Globus pallidus (tissue), 1 donor: ENCODE measurements around the gene OR6P1.

Experiments used
- DNase-seq: peaks from one replicate; pipeline ENCODE4 v3.0.0-alpha.2; 2015; ENCODE audit warnings: low spot score

The OR6P1 gene

GRCh38 chr1:158570480-158570879 lies at the start of gene OR6P1:
OR6P1 (minus strand) TSS chr1:158570580; CDS start chr1:158563604, 6,976 bp downstream.
- no peak for DNase-seq

GRCh38 chr1:158613764-158614163 lies 43.4 kb upstream of the OR6P1 start:
- no peak for DNase-seq

- DNase-seq, result no peak
These were observed 41.5 kb upstream of the OR6P1 start for GRCh38 chr1:158611916-158612315.

GRCh38 chr1:158607296-158607695 lies 36.9 kb upstream of the OR6P1 start:
- DNase-seq, result no peak

- DNase-seq, result no peak
These were observed 34.6 kb upstream of the OR6P1 start, which contains the start of gene OR10Z1 for GRCh38 chr1:158604968-158605367. OR10Z1 (plus strand) TSS chr1:158605268; CDS start chr1:158606439, 1,171 bp downstream.

GRCh38 chr1:158600735-158601134 lies 30.4 kb upstream of the OR6P1 start:
- DNase-seq, result no peak

GRCh38 chr1:158586942-158587341 lies 16.6 kb upstream of the OR6P1 start:
- no peak for DNase-seq

GRCh38 chr1:158583962-158584361 lies 13.6 kb upstream of the OR6P1 start:
- DNase-seq, result no peak

GRCh38 chr1:158579733-158580132 lies 9.4 kb upstream of the OR6P1 start, which contains the start of gene OR10X1:
OR10X1 (minus strand) TSS chr1:158579899; CDS start chr1:158579899, 0 bp downstream.
- no peak for DNase-seq

- no peak for DNase-seq
These were observed 7.2 kb upstream of the OR6P1 start for GRCh38 chr1:158577561-158577960.

- no peak for DNase-seq
These were observed 1.8 kb upstream of the OR6P1 start for GRCh38 chr1:158572226-158572625.

- no peak for DNase-seq
These were observed 5.8 kb downstream of the OR6P1 start for GRCh38 chr1:158564608-158565007.

- DNase-seq, result no peak
These were observed 6.5 kb downstream of the OR6P1 start for GRCh38 chr1:158563853-158564252.

GRCh38 chr1:158559696-158560095 lies 10.7 kb downstream of the OR6P1 start:
- no peak for DNase-seq

- DNase-seq, result no peak
These were observed 16.0 kb downstream of the OR6P1 start, which contains the start of gene OR6Y1 for GRCh38 chr1:158554352-158554751. OR6Y1 (minus strand) TSS chr1:158554405; CDS start chr1:158548105, 6,300 bp downstream.

GRCh38 chr1:158552296-158552695 lies 18.1 kb downstream of the OR6P1 start:
- no peak for DNase-seq

GRCh38 chr1:158547533-158547932 lies 22.8 kb downstream of the OR6P1 start:
- no peak for DNase-seq

GRCh38 chr1:158537609-158538008 lies 32.8 kb downstream of the OR6P1 start:
- DNase-seq, result no peak

GRCh38 chr1:158534496-158534895 lies 35.9 kb downstream of the OR6P1 start:
- DNase-seq, result no peak

GRCh38 chr1:158527190-158527815 lies 43.1 kb downstream of the OR6P1 start:
- DNase-seq, result peak; percentile 61

GRCh38 chr1:158521666-158522058 lies 48.7 kb downstream of the OR6P1 start:
- no peak for DNase-seq

GRCh38 chr1:158520955-158521665 lies 49.3 kb downstream of the OR6P1 start:
- no peak for DNase-seq

GRCh38 chr1:158520021-158520420 lies 50.4 kb downstream of the OR6P1 start:
- no peak for DNase-seq
